GM19238 (cell line): Measurements from ENCODE around the gene LSP1.

Source experiments
- DNase-seq: peaks from one replicate; pipeline ENCODE4 v3.0.0; 2011; ENCODE audit warnings: low spot score; ENCODE audit not compliant: insufficient read length

The LSP1 gene

GRCh38 chr11:1848640-1849430 is 4.0 kb upstream of the LSP1 start:
- no peak for DNase-seq

- no peak for DNase-seq
Observed at GRCh38 chr11:1851468-1852180, 1.3 kb upstream of the LSP1 start.

GRCh38 chr11:1852271-1852876 is 510 bp upstream of the LSP1 start:
- no peak for DNase-seq

GRCh38 chr11:1853376-1854131 is 670 bp downstream of the LSP1 start:
- DNase-seq, result no peak

- peak; percentile 78 for DNase-seq
Observed at GRCh38 chr11:1854132-1854948, 1.5 kb downstream of the LSP1 start.

- DNase-seq, result peak; percentile 82
Observed at GRCh38 chr11:1854949-1855885, 2.3 kb downstream of the LSP1 start.

- no peak for DNase-seq
Observed at GRCh38 chr11:1855886-1856265, 3.0 kb downstream of the LSP1 start.

- no peak for DNase-seq
Observed at GRCh38 chr11:1856306-1857005, 3.6 kb downstream of the LSP1 start.

GRCh38 chr11:1857064-1857463 is 4.2 kb downstream of the LSP1 start:
- DNase-seq, result no peak

- no peak for DNase-seq
Observed at GRCh38 chr11:1858154-1858553, 5.3 kb downstream of the LSP1 start.

- no peak for DNase-seq
Observed at GRCh38 chr11:1858576-1858975, 5.7 kb downstream of the LSP1 start.

GRCh38 chr11:1859004-1859403 is 6.1 kb downstream of the LSP1 start:
- DNase-seq, result no peak

- no peak for DNase-seq
Observed at GRCh38 chr11:1860108-1860507, 7.2 kb downstream of the LSP1 start.

GRCh38 chr11:1861435-1862411 is 8.8 kb downstream of the LSP1 start:
- no peak for DNase-seq

- DNase-seq, result no peak
Observed at GRCh38 chr11:1862588-1863351, 9.9 kb downstream of the LSP1 start.

GRCh38 chr11:1863352-1864216 is 10.7 kb downstream of the LSP1 start:
- DNase-seq, result no peak
